ENCODE data around the gene EIF4EBP2. TPM values are rescaled to one million over a fixed set of nuclear protein-coding genes. Genes with fewer than 3 reads are reported as not detected.

Gene EIF4EBP2
- total and polyA plus RNA-seq, 11 donors: 20.6 to 150 (median 85.8) TPM

- ATAC-seq: no peak
These were observed 20.4 kb downstream of the EIF4EBP2 start for GRCh38 chr10:70424320-70424719.

GRCh38 chr10:70425096-70425495 lies 21.2 kb downstream of the EIF4EBP2 start:
- Histone ChIP-seq H3K27ac (no peak overlapping the region), H3K4me1 (peaks cover 0 to 42% (median 16%) of the 10 kb centered on the region in 12 donors), H3K4me3 (no peak overlapping the region), H3K9me3 (no peaks in the 10 kb centered on the region), H3K27me3 (no peaks in the 10 kb centered on the region), H3K36me3 (peaks cover 0 to 99% (median 93%) of the 10 kb centered on the region in 9 donors)
- WGBS, 4 donors: 53 to 70% (median 63%) methylated on average over 2 to 3 of the region's 3 CpGs
- intact Hi-C loops (cut with DNase I): no loop called here
- no peak for ATAC-seq
- no peak for DNase-seq
- TF ChIP-seq POLR2A (IDR thresholded peaks at IDR 0.05): no peak
- TF ChIP-seq CTCF (IDR thresholded peaks at IDR 0.05): no peak

More at GRCh38 chr10:70424320-70424719, 20.4 kb downstream of the EIF4EBP2 start:
- no peak overlapping the region for H3K4me3 ChIP-seq
- DNase-seq: no peak
- H3K4me1 ChIP-seq: peaks cover 0 to 36% (median 12%) of the 10 kb centered on the region in 12 donors
- no peaks in the 10 kb centered on the region for H3K9me3 ChIP-seq
- 79 to 91% (median 88%) methylated on average over 3 of the region's 3 CpGs for WGBS, 4 donors
- H3K27ac ChIP-seq: no peak overlapping the region
- TF ChIP-seq CTCF (IDR thresholded peaks at IDR 0.05) (no peak), POLR2A (IDR thresholded peaks at IDR 0.05) (no peak)
- no peaks in the 10 kb centered on the region for H3K27me3 ChIP-seq
- H3K36me3 ChIP-seq: peaks cover 0 to 99% (median 96%) of the 10 kb centered on the region in 9 donors
- intact Hi-C loops (cut with DNase I): no loop called here

GRCh38 chr10:70426823-70427222 lies 22.9 kb downstream of the EIF4EBP2 start:
- Histone ChIP-seq H3K27me3 (no peaks in the 10 kb centered on the region), H3K9me3 (no peaks in the 10 kb centered on the region), H3K27ac (peak overlapping the region in 1 of 12 donors; percentile 2), H3K4me3 (no peak overlapping the region), H3K4me1 (peaks cover 4 to 55% (median 32%) of the 10 kb centered on the region in 12 donors), H3K36me3 (peaks cover 0 to 82% (median 75%) of the 10 kb centered on the region in 9 donors)
- ATAC-seq (no peak), DNase-seq (no peak)
- 89 to 98% (median 94%) methylated on average over 3 of the region's 3 CpGs for WGBS, 4 donors
- TF ChIP-seq CTCF (IDR thresholded peaks at IDR 0.05) (no peak), POLR2A (IDR thresholded peaks at IDR 0.05) (no peak)
- intact Hi-C loops (cut with DNase I): no loop called here

- TF ChIP-seq CTCF (IDR thresholded peaks at IDR 0.05): peak in 10 of 12 donors; percentile 8 to 65 (median 42)
- TF ChIP-seq POLR2A (IDR thresholded peaks at IDR 0.05): no peak
- no peaks in the 10 kb centered on the region for H3K9me3 ChIP-seq
- H3K27me3 ChIP-seq: no peaks in the 10 kb centered on the region
- no peak overlapping the region for H3K4me3 ChIP-seq
- H3K4me1 ChIP-seq: peaks cover 4 to 56% (median 41%) of the 10 kb centered on the region in 12 donors
- peak overlapping the region; percentile 29 to 95 (median 84) for H3K27ac ChIP-seq
- intact Hi-C loops (cut with DNase I): no loop called here
- ATAC-seq (peak; percentile 83 to 91 (median 86)), DNase-seq (peak in 4 of 5 donors; percentile 68 to 83 (median 77))
- peaks cover 0 to 43% (median 36%) of the 10 kb centered on the region in 9 donors for H3K36me3 ChIP-seq
- 23 to 36% (median 31%) methylated on average over 6 of the region's 6 CpGs for WGBS, 4 donors
These were observed 26.8 kb downstream of the EIF4EBP2 start for GRCh38 chr10:70430493-70431445.
